ENCODE measurements around the gene CDX2. TPM values are rescaled to one million over a fixed set of nuclear protein-coding genes. Genes with fewer than 3 reads are reported as not detected.

Gene CDX2
- total and polyA plus RNA-seq, 9 of the 15 experiments (the other 6 are each of a cell fraction or from before 2014, with no cell fraction given), result 0.04 TPM; not detected in 8

DNA sequence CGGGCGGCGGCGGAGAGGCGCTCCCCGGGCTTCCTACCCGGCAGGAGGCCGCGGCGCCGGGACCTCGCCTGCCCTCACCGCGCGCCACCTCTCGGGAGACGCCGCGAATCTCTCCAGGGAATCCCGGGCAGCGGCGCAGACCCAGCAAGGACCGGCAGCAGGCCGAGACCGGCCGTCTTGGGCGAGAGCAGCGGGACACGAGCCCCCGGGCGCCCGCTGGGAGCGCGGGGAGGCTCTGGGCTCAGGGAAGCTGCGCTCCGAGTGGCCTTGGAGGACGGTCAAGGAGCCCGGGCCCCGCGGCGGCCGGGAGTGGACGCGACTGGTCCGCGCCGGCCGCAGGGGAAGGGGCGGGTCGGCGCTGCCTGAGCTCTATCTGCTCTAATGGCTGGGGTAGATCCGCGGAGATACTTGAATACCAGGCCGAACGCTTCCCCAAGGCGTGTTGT, 14.7 kb downstream of the CDX2 start:
- Histone ChIP-seq H3K27ac (ENCODE audit: extremely low read depth, low read depth, low read length) (no peak overlapping the region), H3K4me1 (replicated peaks in 1 of 2; ENCODE audit: control insufficient read depth in 2 of 2, insufficient read depth in 2 of 2, low read length in 2 of 2) (peaks cover 0 to 13% of the 10 kb centered on the region in 2 experiments; a peak in 2 of 5 replicates), H3K9ac (ENCODE audit: insufficient read depth in 1 of 2, low read depth in 2 of 2, low read length in 2 of 2) (no peak overlapping the region), H3K36me3 (ENCODE audit: control insufficient read depth, insufficient read depth, low read length) (no peaks in the 10 kb centered on the region), H2AFZ (ENCODE audit: low read depth, low read length) (no peak overlapping the region), H3K79me2 (ENCODE audit: control insufficient read depth, insufficient read depth, low read length) (no peaks in the 10 kb centered on the region), H3K4me2 (ENCODE audit: insufficient read depth, low read length) (no peak overlapping the region), H3K9me1 (ENCODE audit: control insufficient read depth, insufficient read depth, low read length) (no peaks in the 10 kb centered on the region), H3K4me3 (no peak overlapping the region), H4K20me1 (replicated peaks; ENCODE audit: control insufficient read depth, insufficient read depth, low read length) (no peaks in the 10 kb centered on the region), H3K9me3 (replicated peaks; ENCODE audit: control insufficient read depth, insufficient read depth, low read depth, low read length) (no peaks in the 10 kb centered on the region), H3K27me3 (ENCODE audit: control insufficient read depth in 2 of 2, insufficient read depth in 2 of 2, low read length in 2 of 2) (peaks cover 2 to 9% of the 10 kb centered on the region in 2 experiments; a peak in 1 of 5 replicates)
- in situ Hi-C loops (cut with MboI), result loop anchor here (25.0 kb wide), 1 partner anchor 442 kb away; no protein-coding TSS in a partner anchor
- DNase-seq (ENCODE audit: extremely low read depth in 1 of 4, low spot score in 3 of 4) (no peak), FAIRE-seq (no peak), ATAC-seq (no peak)
- 47% methylated on average over 2 of the region's 56 CpGs for WGBS (ENCODE audit: insufficient coverage, low coverage, missing lambda C conversion rate)
- ChIA-PET POLR2A (no interaction called here), CTCF (ENCODE audit: low intra/inter-chr PET ratio) (interaction anchor here (1.5 kb wide), 1 partner anchor 592 kb away, joined by 8 read pairs; no protein-coding TSS in a partner anchor)
- no TSS peak for BruUV-seq (replicated peaks)
- TF ChIP-seq NR2C2 (CRISPR knock-in tag; IDR thresholded peaks at IDR 0.05) (no peak), NR2C2 (tag; IDR thresholded peaks at IDR 0.05) (no peak), C11orf30 (IDR thresholded peaks at IDR 0.05; ENCODE audit: low read depth) (no peak), TCF3 (CRISPR knock-in tag; IDR thresholded peaks at IDR 0.05) (no peak), JUN (IDR thresholded peaks at IDR 0.05; ENCODE audit: borderline replicate concordance, low read depth, low read length) (no peak), JUN (CRISPR knock-in tag; IDR thresholded peaks at IDR 0.05; ENCODE audit: borderline replicate concordance) (no peak), BRD4 (IDR thresholded peaks at IDR 0.05) (no peak), NBN (IDR thresholded peaks at IDR 0.05; ENCODE audit: low read depth) (no peak), GABPB2 (CRISPR knock-in tag; conservative IDR thresholded peaks at IDR 0.05) (no peak), BRCA1 (IDR thresholded peaks at IDR 0.05) (no peak), BRCA1 (CRISPR knock-in tag; IDR thresholded peaks at IDR 0.05) (no peak), TSC22D4 (tag; IDR thresholded peaks at IDR 0.05) (no peak), RHOXF2B (CRISPR knock-in tag; conservative IDR thresholded peaks at IDR 0.05) (no peak), KLF1 (tag; IDR thresholded peaks at IDR 0.05) (no peak)
- TF ChIP-seq, protein P1, sequence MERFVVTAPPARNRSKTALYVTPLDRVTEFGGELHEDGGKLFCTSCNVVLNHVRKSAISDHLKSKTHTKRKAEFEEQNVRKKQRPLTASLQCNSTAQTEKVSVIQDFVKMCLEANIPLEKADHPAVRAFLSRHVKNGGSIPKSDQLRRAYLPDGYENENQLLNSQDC (CRISPR knock-in tag; IDR thresholded peaks at IDR 0.05), result no peak
- intact Hi-C loops (cut with micrococcal nuclease), result loop anchor here (5.0 kb wide), 1 partner anchor 122 kb away; no protein-coding TSS in a partner anchor

Data from K562 (cell line).